Pancreas (tissue), 10 donors: ENCODE results near the gene GDF2. TPM values are rescaled to one million over a fixed set of nuclear protein-coding genes. Genes with fewer than 3 reads are reported as not detected.

Experiments used
- ATAC-seq, 4 donors: fragments of 200-7000 bp; cut with Tn5 transposase; one replicate each; pipeline versions ENCODE4 v1.8.0 to v1.9.1; 2020; ENCODE audit warnings: mild to moderate bottlenecking in 4 of 4, moderate library complexity in 4 of 4
- DNase-seq, 6 donors: peaks; one replicate each; pipeline ENCODE4 v3.0.0-alpha.2; 2020
- FAIRE-seq: peaks from 2 replicates; lab custom pipeline; 2012; peaks lifted over from hg19 to GRCh38; lab: Jason Lieb, UNC
- H3K27ac ChIP-seq, 4 donors: fragments of 200-600 bp; sonication (generic); 1 replicate in 3 of 4; 2 replicates in 1 of 4; pipeline versions ENCODE4 v1.5.0 to v1.8.0; 2020
- H3K27me3 ChIP-seq, 4 donors: fragments of 200-600 bp; one replicate each; pipeline ENCODE4 v1.8.0; 2021
- H3K36me3 ChIP-seq, 3 donors: fragments of 200-600 bp; sonication (generic) in 1 of 3; one replicate each; pipeline versions ENCODE4 v1.5.0 to v1.8.0; 2020 to 2021
- H3K4me1 ChIP-seq, 3 donors: fragments of 200-600 bp; one replicate each; pipeline ENCODE4 v1.8.0; 2021
- H3K4me3 ChIP-seq, 4 donors: fragments of 200-600 bp; sonication (generic) in 2 of 4; one replicate each; pipeline versions ENCODE4 v1.5.0 to v1.8.0; 2020 to 2021
- H3K9me3 ChIP-seq, 4 donors: fragments of 200-600 bp; one replicate each; pipeline ENCODE4 v1.8.0; 2021
- CTCF ChIP-seq, 4 donors: fragments of 200-600 bp; sonication (generic) in 3 of 4; IDR thresholded peaks; one replicate each; pipeline versions ENCODE4 v1.5.0 to v1.8.0; 2021; ENCODE audit warnings: antibody characterized with exemption in 4 of 4
- WGBS, 2 donors: extraction: QIAGEN DNeasy Blood & Tissue Kit; methylation state at CpG; one replicate each; pipeline ENCODE4 v1.1.7; 2013; 5-methylcytosine and 5-hydroxymethylcytosine counted together
- intact Hi-C, 3 donors: fragments of 100-400 bp; cut with DNase I; formaldehyde crosslinking; loops; one replicate each; pipeline versions ENCODE4 v1.11.1 to v1.14.2; 2022
- polyA plus RNA-seq, 2 donors: library from polyadenylated mRNA; stranded (reverse); fragments of 200-250 nt; gene quantifications; one replicate each; pipeline ENCODE4 v1.2.3, GENCODE V29; 2013
- total RNA-seq, 6 donors: library from RNA; stranded (reverse); fragmentation: NEBNext Ultra II Directional in 4 of 6; extraction: Animal tissue kit (Norgen Biotek cat#: 25700) in 4 of 6; gene quantifications; one replicate each; pipeline versions ENCODE4 v1.2.1 to v1.2.4, GENCODE V29; 2021 to 2023
- donor health status: healthy with polysubstance abuse.
- donor health status: DM: no; HTN: no; CAD: no; lungs with moderate emphysema.
- donor health status: DM: no; HTN: no; CAD: no.
- donor health status: control.
- donor health status: control.
- donor health status: Bipolar disorder and iron deficiency.
- donor health status: DM: yes; HTN: yes; CAD: no.
- donor health status: DM: no; HTN: no; CAD: no.
- donor health status: DM: no; HTN: no; CAD: no.
- donor health status: DM: yes; HTN: yes; CAD: no.

The GDF2 gene
- total and polyA plus RNA-seq, 8 donors: not detected

DNA sequence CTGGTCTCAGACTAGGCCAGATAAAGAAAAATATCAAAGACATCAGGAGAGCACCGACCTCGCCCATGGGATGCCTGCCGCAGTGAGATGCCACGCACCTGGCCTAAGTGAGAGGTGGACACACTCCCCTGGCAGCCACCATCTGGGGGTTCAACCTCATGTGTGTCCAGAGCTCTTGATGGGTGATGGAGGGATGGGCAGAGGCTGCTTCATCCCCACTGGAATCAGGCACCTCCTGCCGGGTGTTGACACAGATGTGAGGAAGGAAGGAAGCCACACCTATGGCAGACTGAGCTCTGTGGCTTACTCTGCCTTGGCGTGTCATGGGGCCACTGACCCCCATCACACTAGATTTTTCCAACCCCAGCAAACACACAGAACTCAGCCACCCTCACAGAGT lies 50.5 kb downstream of the GDF2 start:
- Histone ChIP-seq H3K27me3 (no peaks in the 10 kb centered on the region), H3K4me3 (no peak overlapping the region), H3K36me3 (no peaks in the 10 kb centered on the region), H3K9me3 (no peaks in the 10 kb centered on the region), H3K4me1 (peaks cover 0 to 4% (median 4%) of the 10 kb centered on the region in 3 donors), H3K27ac (no peak overlapping the region)
- ATAC-seq (no peak), FAIRE-seq (no peak), DNase-seq (peak in 2 of 6 donors; percentile 2 to 31)
- intact Hi-C loops: no loop called here
- 87 to 91% methylated on average over 6 of the region's 6 CpGs for WGBS, 2 donors
- no peak for TF ChIP-seq CTCF (IDR thresholded peaks at IDR 0.05)

DNA sequence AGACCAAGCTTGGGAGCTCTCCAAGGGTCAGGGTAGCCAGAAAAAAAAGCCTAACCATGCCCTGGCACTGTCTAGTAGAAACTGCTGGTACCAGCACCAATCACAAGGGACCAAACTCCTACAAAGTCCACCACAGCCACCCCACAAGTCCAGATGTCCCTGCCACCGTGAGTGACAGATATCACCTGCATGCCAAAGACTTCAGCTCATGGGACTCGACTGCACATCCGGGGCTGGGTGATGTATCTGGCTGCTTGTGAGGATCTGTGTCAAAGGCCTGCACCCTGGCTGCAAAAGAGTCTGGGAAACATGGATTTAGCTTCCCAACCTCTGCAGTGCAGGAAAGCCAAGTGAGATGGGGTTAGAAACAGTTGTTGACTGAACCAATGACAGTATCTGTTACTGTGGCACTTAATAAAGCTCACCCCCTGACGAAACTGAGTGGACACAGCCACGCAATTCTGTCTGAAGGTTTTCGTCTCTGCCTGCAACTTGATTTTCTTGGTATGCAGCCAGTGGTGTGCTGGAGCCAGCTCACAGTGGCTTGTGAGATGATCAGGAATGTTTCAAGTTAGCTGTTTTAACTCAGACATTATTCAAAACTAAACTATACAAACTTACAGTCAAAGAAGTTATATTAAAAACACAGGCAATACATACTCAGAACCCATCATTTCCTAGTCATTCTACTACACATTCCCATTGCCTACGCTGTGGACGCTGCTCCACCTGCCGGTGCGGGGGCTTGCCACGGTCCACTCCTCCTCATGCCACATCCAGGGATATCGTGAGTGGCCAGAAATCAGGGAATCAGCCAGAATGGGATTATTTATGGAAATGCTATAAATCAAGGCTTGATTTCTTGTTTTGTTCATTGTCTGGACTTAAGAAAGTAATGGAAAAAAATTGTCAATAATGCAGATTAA lies 52.6 kb downstream of the GDF2 start:
- Histone ChIP-seq H3K27me3 (no peaks in the 10 kb centered on the region), H3K4me3 (no peak overlapping the region), H3K9me3 (no peaks in the 10 kb centered on the region), H3K27ac (no peak overlapping the region), H3K36me3 (no peaks in the 10 kb centered on the region), H3K4me1 (peaks cover 0 to 9% (median 4%) of the 10 kb centered on the region in 3 donors)
- DNase-seq (peak in 2 of 6 donors; percentile 11 to 29), FAIRE-seq (no peak), ATAC-seq (no peak)
- no peak for TF ChIP-seq CTCF (IDR thresholded peaks at IDR 0.05)
- intact Hi-C loops: no loop called here
- WGBS, 2 donors: 79 to 89% methylated on average over 12 of the region's 12 CpGs

DNA sequence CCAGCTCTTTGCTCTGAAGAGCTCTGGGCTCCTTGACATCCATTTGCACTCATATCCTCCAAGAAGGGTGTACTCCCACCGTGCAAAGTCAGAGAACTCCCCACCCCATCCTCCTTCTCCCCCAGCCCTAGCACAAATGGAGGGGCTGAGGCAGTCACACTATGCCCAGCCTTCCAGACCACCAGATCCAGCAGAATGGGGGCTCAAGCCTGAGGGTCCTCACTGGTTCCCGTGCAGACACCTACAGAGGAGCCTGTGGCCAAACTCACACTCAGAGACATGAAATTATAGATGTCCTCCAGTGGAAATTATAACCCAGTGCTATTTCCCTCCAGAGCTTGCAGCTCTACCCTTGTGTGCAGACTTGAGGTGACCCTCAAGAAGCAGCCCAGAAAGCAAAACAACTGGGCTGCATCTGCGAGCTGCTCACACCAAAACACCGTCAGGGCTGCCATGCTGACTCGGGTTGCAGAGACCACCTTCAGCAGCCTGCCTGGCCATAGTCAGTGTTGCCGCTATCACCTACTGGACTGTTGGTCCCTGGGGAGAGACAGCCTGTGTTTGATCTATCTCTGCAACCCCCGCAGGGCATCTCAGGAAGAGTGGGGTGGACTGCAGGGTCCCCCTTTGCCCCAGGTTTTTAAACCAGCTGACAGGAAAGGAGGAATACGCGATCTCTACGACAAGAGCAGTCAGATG lies 54.4 kb downstream of the GDF2 start:
- Histone ChIP-seq H3K36me3 (no peaks in the 10 kb centered on the region), H3K9me3 (no peaks in the 10 kb centered on the region), H3K4me1 (peaks cover 4 to 21% (median 10%) of the 10 kb centered on the region in 3 donors), H3K27ac (no peak overlapping the region), H3K27me3 (no peaks in the 10 kb centered on the region), H3K4me3 (no peak overlapping the region)
- no peak for TF ChIP-seq CTCF (IDR thresholded peaks at IDR 0.05)
- 62 to 72% methylated on average over 10 of the region's 10 CpGs for WGBS, 2 donors
- intact Hi-C loops: no loop called here
- ATAC-seq: no peak
- no peak for FAIRE-seq
- peak in 1 of 6 donors; percentile 30 for DNase-seq

Other genes with a start within 250 kb of the GDF2 start
- gene GDF10, start 22.3 kb upstream of the GDF2 start, total RNA-seq: 10 to 100 TPM in 4 of 6 donors, 1 to 10 TPM in 2; 2.5 to 13.7 (median 12.3) TPM
- 1 to 10 TPM; 2.0 to 4.5 TPM for gene GDF10, start 22.3 kb upstream of the GDF2 start, polyA plus RNA-seq
- not detected for gene RBP3, start 25.9 kb downstream of the GDF2 start, total RNA-seq
- gene RBP3, start 25.9 kb downstream of the GDF2 start, polyA plus RNA-seq: not detected
- under 1 TPM in 2 of 6 donors, not detected in 4; 0.09 to 0.16 TPM for gene ZNF488, start 61.8 kb downstream of the GDF2 start, total RNA-seq
- gene ZNF488, start 61.8 kb downstream of the GDF2 start, polyA plus RNA-seq: not detected
- under 1 TPM in 2 of 6 donors, not detected in 4; 0.15 to 0.84 TPM for gene ANXA8, start 161.7 kb downstream of the GDF2 start, total RNA-seq
- gene ANXA8, start 161.7 kb downstream of the GDF2 start, polyA plus RNA-seq: 1 to 10 TPM in 1 of 2 donors, under 1 TPM in 1; 0.33 to 2.1 TPM
- not detected for gene FAM25G, start 169.2 kb downstream of the GDF2 start, total RNA-seq
- not detected for gene FAM25G, start 169.2 kb downstream of the GDF2 start, polyA plus RNA-seq
- 10 to 100 TPM in 1 of 6 donors, 1 to 10 TPM in 5; 3.8 to 11.5 (median 8.1) TPM for gene AGAP9, start 201.2 kb downstream of the GDF2 start, total RNA-seq
- gene AGAP9, start 201.2 kb downstream of the GDF2 start, polyA plus RNA-seq: 10 to 100 TPM; 20.7 to 35.7 TPM